ENCODE results near the gene ANKRD53.

DNA sequence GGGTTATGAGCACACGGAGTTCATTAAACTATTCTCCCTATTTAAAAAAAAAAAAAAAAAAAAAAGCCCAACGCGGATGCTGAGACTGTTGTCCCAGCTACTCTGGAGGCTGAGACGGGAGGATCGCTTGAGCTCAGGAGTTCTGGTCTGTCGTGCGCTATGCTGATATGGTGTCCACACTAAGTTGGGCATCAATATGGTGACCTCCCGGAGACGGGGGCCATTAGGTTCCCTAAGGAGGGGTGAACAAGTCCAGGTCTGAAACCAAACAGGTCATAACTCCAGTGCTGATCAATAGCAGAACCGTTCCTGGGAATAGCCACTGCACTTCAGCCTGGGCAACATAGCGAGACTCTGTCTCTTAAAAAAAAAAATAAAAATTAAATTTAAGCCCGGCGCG is 12.9 kb upstream of the ANKRD53 start:
- TF ChIP-seq SIN3A (IDR thresholded peaks at IDR 0.05; ENCODE audit: borderline replicate concordance, insufficient read depth, low read length) (no peak), POLR2AphosphoS5 (IDR thresholded peaks at IDR 0.05; ENCODE audit: low read depth, low read length) (no peak), REST (IDR thresholded peaks at IDR 0.05; ENCODE audit: insufficient read depth in 1 of 2, low read depth in 2 of 2, low read length in 2 of 2) (no peak), TAF1 (IDR thresholded peaks at IDR 0.05; ENCODE audit: borderline replicate concordance, insufficient read depth, low read length) (no peak), FOXP2 (optimal IDR thresholded peaks at IDR 0.05; ENCODE audit: borderline replicate concordance, extremely low read depth, extremely low read length, insufficient read depth) (no peak)

Measured in PFSK-1 (cell line).